NCI-H2196 (cell line): ENCODE data around the gene KPNA1.

Experiments
- DNase-seq: peaks from one replicate; lab custom pipeline; 2025; ENCODE audit not compliant: unreplicated experiment; lab: John Stamatoyannopoulos, UW

The KPNA1 gene

GRCh38 chr3:122416966-122417365, 97.8 kb downstream of the KPNA1 start:
- DNase-seq = no peak

GRCh38 chr3:122415762-122416654, 98.7 kb downstream of the KPNA1 start, which contains the start of gene WDR5B:
TSS of gene WDR5B (minus strand) at chr3:122416062. CDS start at chr3:122415528, 534 bp downstream.
- no peak for DNase-seq

- DNase-seq = no peak
Observed at GRCh38 chr3:122415104-122415744, 99.5 kb downstream of the KPNA1 start.

GRCh38 chr3:122414391-122414790, 100.3 kb downstream of the KPNA1 start:
- no peak for DNase-seq

- no peak for DNase-seq
Observed at GRCh38 chr3:122410639-122411038, 104.1 kb downstream of the KPNA1 start.

- no peak for DNase-seq
Observed at GRCh38 chr3:122410111-122410510, 104.6 kb downstream of the KPNA1 start.

GRCh38 chr3:122409446-122409845, 105.3 kb downstream of the KPNA1 start:
- no peak for DNase-seq

GRCh38 chr3:122407946-122408345, 106.8 kb downstream of the KPNA1 start:
- no peak for DNase-seq

- DNase-seq = no peak
Observed at GRCh38 chr3:122406198-122406597, 108.5 kb downstream of the KPNA1 start.

GRCh38 chr3:122405015-122405414, 109.7 kb downstream of the KPNA1 start:
- DNase-seq = no peak

GRCh38 chr3:122403489-122403888, 111.2 kb downstream of the KPNA1 start:
- no peak for DNase-seq

GRCh38 chr3:122398920-122399319, 115.8 kb downstream of the KPNA1 start:
- DNase-seq = no peak

- no peak for DNase-seq
Observed at GRCh38 chr3:122397201-122397600, 117.5 kb downstream of the KPNA1 start.

GRCh38 chr3:122396511-122396910, 118.2 kb downstream of the KPNA1 start:
- DNase-seq = no peak

GRCh38 chr3:122395582-122395981, 119.2 kb downstream of the KPNA1 start:
- no peak for DNase-seq

GRCh38 chr3:122394173-122394572, 120.6 kb downstream of the KPNA1 start:
- no peak for DNase-seq

- peak; percentile 65 for DNase-seq
Observed at GRCh38 chr3:122392868-122393844, 121.6 kb downstream of the KPNA1 start.

- no peak for DNase-seq
Observed at GRCh38 chr3:122391681-122392446, 122.9 kb downstream of the KPNA1 start.

- DNase-seq = no peak
Observed at GRCh38 chr3:122390665-122391064, 124.1 kb downstream of the KPNA1 start.

GRCh38 chr3:122389892-122390291, 124.8 kb downstream of the KPNA1 start:
- no peak for DNase-seq
